PC-3 (cell line): ENCODE results near the gene CCL18. TPM values are rescaled to one million over a fixed set of nuclear protein-coding genes. Genes with fewer than 3 reads are reported as not detected.
"Not testable (repeated sequence)": the region's sequence is repeated elsewhere in the genome, so short reads cannot be mapped to it uniquely, and the experiment has no call there.

Experiments used
- ATAC-seq: fragments of 200-7000 bp; cut with Tn5 transposase; 2 replicates; pipeline ENCODE4 v1.9.1; 2020; ENCODE audit warnings: mild to moderate bottlenecking, moderate library complexity
- BruUV-seq: library from RNA; stranded (reverse); fragments of 400-500 nt; replicated peaks from 2 replicates; lab custom pipeline; 2021; lab: Mats Ljungman, UMichigan
- CTCF ChIA-PET: fragments of 300-600 bp; sonication (Branson Sonifier 250); formaldehyde crosslinking; loops from one replicate; lab custom pipeline; 2022; ENCODE audit warnings: antibody characterized with exemption; lab: Charles Lee
- POLR2A ChIA-PET: fragments of 300-600 bp; sonication (Branson Sonifier 250); formaldehyde crosslinking; loops from one replicate; lab custom pipeline; 2022; ENCODE audit warnings: antibody characterized with exemption; ENCODE audit not compliant: unreplicated experiment; lab: Charles Lee
- DNase-seq: peaks from one replicate; pipeline ENCODE4 v3.0.0-alpha.2; 2015
- H2AFZ ChIP-seq: fragments of 300-600 bp; sonication (generic); 2 replicates; pipeline ENCODE4 v1.6.0; 2016; ENCODE audit warnings: antibody characterized with exemption, low read length
- H3F3A ChIP-seq: fragments of 300-600 bp; sonication (generic); one replicate; pipeline ENCODE4 v1.6.0; 2017; ENCODE audit warnings: antibody characterized with exemption, low read length, control low read depth, mild to moderate bottlenecking; ENCODE audit not compliant: unreplicated experiment
- H3K27ac ChIP-seq: fragments of 300-600 bp; sonication (generic); 2 replicates; pipeline ENCODE4 v1.5.1; 2016; ENCODE audit warnings: mild to moderate bottlenecking, low read length
- H3K27me3 ChIP-seq: fragments of 300-600 bp; sonication (generic); 2 replicates; pipeline ENCODE4 v1.6.1; 2016; ENCODE audit warnings: low read length, mixed read lengths
- H3K36me3 ChIP-seq: fragments of 300-600 bp; sonication (generic); 2 replicates; pipeline ENCODE4 v1.6.1; 2016; ENCODE audit warnings: low read depth, mixed run types, low read length, mixed read lengths
- H3K4me1 ChIP-seq: fragments of 300-600 bp; sonication (generic); 2 replicates; pipeline ENCODE4 v1.5.1; 2016; ENCODE audit warnings: low read length; ENCODE audit not compliant: insufficient read depth
- H3K4me2 ChIP-seq: fragments of 300-600 bp; sonication (generic); 2 replicates; pipeline ENCODE4 v1.6.0; 2016; ENCODE audit warnings: low read length
- H3K4me3 ChIP-seq: fragments of 300-600 bp; sonication (generic); 2 replicates; pipeline ENCODE4 v1.5.1; 2016; ENCODE audit warnings: mild to moderate bottlenecking, low read length, mixed read lengths
- H3K79me2 ChIP-seq: fragments of 300-600 bp; sonication (generic); 2 replicates; pipeline ENCODE4 v1.6.1; 2017; ENCODE audit warnings: low read length, mixed read lengths
- H3K9ac ChIP-seq: fragments of 300-600 bp; sonication (generic); 2 replicates; pipeline ENCODE4 v1.6.0; 2016; ENCODE audit warnings: mild to moderate bottlenecking, low read length
- H3K9me2 ChIP-seq: fragments of 300-600 bp; sonication (generic); replicated peaks from 2 replicates; pipeline ENCODE4 v1.6.1; 2016; ENCODE audit warnings: mixed run types, low read length, mixed read lengths
- H3K9me3 ChIP-seq: fragments of 300-600 bp; sonication (generic); 2 replicates; pipeline ENCODE4 v1.6.1; 2016; ENCODE audit warnings: low read length, mixed read lengths
- H4K20me1 ChIP-seq: fragments of 300-600 bp; sonication (generic); 2 replicates; pipeline ENCODE4 v1.6.1; 2016; ENCODE audit warnings: low read length, mixed read lengths
- CTCF ChIP-seq: fragments of 300-600 bp; sonication (generic); conservative IDR thresholded peaks from 2 replicates; pipeline ENCODE4 v1.5.1; 2017; ENCODE audit warnings: antibody characterized with exemption, low read depth, mild to moderate bottlenecking, low read length
- EZH2 ChIP-seq: fragments of 300-600 bp; sonication (generic); IDR thresholded peaks from one replicate; pipeline ENCODE4 v1.6.1; 2017; ENCODE audit warnings: antibody characterized with exemption, mild to moderate bottlenecking, low read length; ENCODE audit not compliant: unreplicated experiment
- EZH2phosphoT487 ChIP-seq: fragments of 300-600 bp; sonication (generic); IDR thresholded peaks from 2 replicates; pipeline ENCODE4 v1.6.1; 2018; ENCODE audit warnings: mild to moderate bottlenecking, antibody characterized with exemption, low read length, borderline replicate concordance
- intact Hi-C: fragments of 100-400 bp; cut with micrococcal nuclease; formaldehyde crosslinking; loops from 2 replicates; pipeline ENCODE4 v1.9.0; 2023
- total RNA-seq: library from RNA; depleted of rRNA; stranded (reverse); fragments of >200 nt; gene quantifications from 2 replicates; pipeline ENCODE4 v1.2.3, GENCODE V29; 2014

The CCL18 gene
- total RNA-seq, 1 experiment from 2014 or later: not detected

GRCh38 chr17:36094232-36094631 lies 30.2 kb downstream of the CCL18 start:
- intact Hi-C loops: no loop called here
- no peaks in the 10 kb centered on the region for H4K20me1 ChIP-seq
- ChIA-PET CTCF (no interaction called here), POLR2A (no interaction called here)
- H2AFZ ChIP-seq: no peak overlapping the region
- no peak overlapping the region for H3K9ac ChIP-seq
- DNase-seq: no peak
- no peak overlapping the region for H3K4me2 ChIP-seq
- no peaks in the 10 kb centered on the region for H3K4me1 ChIP-seq
- TF ChIP-seq CTCF: no peak
- TF ChIP-seq EZH2: no peak
- no peak for TF ChIP-seq EZH2phosphoT487
- no TSS peak for BruUV-seq
- H3K36me3 ChIP-seq: no peaks in the 10 kb centered on the region
- no peak for ATAC-seq
- no peaks in the 10 kb centered on the region for H3F3A ChIP-seq
- H3K9me2 ChIP-seq: no peaks in the 10 kb centered on the region
- no peaks in the 10 kb centered on the region for H3K79me2 ChIP-seq
- H3K4me3 ChIP-seq: no peak overlapping the region
- H3K27ac ChIP-seq: no peak overlapping the region
- no peaks in the 10 kb centered on the region for H3K9me3 ChIP-seq
- H3K27me3 ChIP-seq: peaks cover 9% of the 10 kb centered on the region; the same call in 1 of the 2 replicates

GRCh38 chr17:36094746-36095145 lies 30.7 kb downstream of the CCL18 start:
- Histone ChIP-seq H2AFZ (no peak overlapping the region), H3K9me3 (no peaks in the 10 kb centered on the region), H4K20me1 (no peaks in the 10 kb centered on the region), H3K4me3 (no peak overlapping the region), H3K9me2 (no peaks in the 10 kb centered on the region), H3K27ac (no peak overlapping the region), H3K4me2 (no peak overlapping the region), H3K36me3 (no peaks in the 10 kb centered on the region), H3K4me1 (no peaks in the 10 kb centered on the region), H3F3A (no peaks in the 10 kb centered on the region), H3K79me2 (no peaks in the 10 kb centered on the region), H3K27me3 (0 out of 2 replicates have a peak, but pooled peaks cover 3% of the 10 kb centered on the region), H3K9ac (no peak overlapping the region)
- ChIA-PET CTCF (no interaction called here), POLR2A (no interaction called here)
- intact Hi-C loops: no loop called here
- no TSS peak for BruUV-seq
- TF ChIP-seq EZH2phosphoT487 (no peak), CTCF (no peak), EZH2 (no peak)
- ATAC-seq (no peak), DNase-seq (no peak)

- H2AFZ ChIP-seq: no peak overlapping the region
- no peaks in the 10 kb centered on the region for H3F3A ChIP-seq
- no peaks in the 10 kb centered on the region for H3K9me3 ChIP-seq
- no peak for TF ChIP-seq EZH2phosphoT487
- TF ChIP-seq CTCF: no peak
- no peak for TF ChIP-seq EZH2
- no peaks in the 10 kb centered on the region for H3K27me3 ChIP-seq
- ChIA-PET POLR2A (no interaction called here), CTCF (no interaction called here)
- no TSS peak for BruUV-seq
- H3K4me3 ChIP-seq: no peak overlapping the region
- no peak for ATAC-seq
- no peaks in the 10 kb centered on the region for H3K79me2 ChIP-seq
- no peak for DNase-seq
- H3K9ac ChIP-seq: no peak overlapping the region
- intact Hi-C loops: no loop called here
- no peaks in the 10 kb centered on the region for H3K36me3 ChIP-seq
- H3K4me2 ChIP-seq: no peak overlapping the region
- no peaks in the 10 kb centered on the region for H4K20me1 ChIP-seq
- no peaks in the 10 kb centered on the region for H3K9me2 ChIP-seq
- no peak overlapping the region for H3K27ac ChIP-seq
- H3K4me1 ChIP-seq: no peaks in the 10 kb centered on the region
Measured at GRCh38 chr17:36095992-36096391, 31.9 kb downstream of the CCL18 start.

GRCh38 chr17:36099004-36099403 lies 34.9 kb downstream of the CCL18 start:
- ATAC-seq, H3K27ac ChIP-seq, BruUV-seq, H4K20me1 ChIP-seq, H3K79me2 ChIP-seq, H3K9me3 ChIP-seq, H3K9ac ChIP-seq, H2AFZ ChIP-seq, intact Hi-C loops, POLR2A ChIA-PET, H3K9me2 ChIP-seq, H3K27me3 ChIP-seq, H3K36me3 ChIP-seq, H3F3A ChIP-seq, H3K4me3 ChIP-seq, DNase-seq, H3K4me1 ChIP-seq, CTCF ChIA-PET, H3K4me2 ChIP-seq: not testable (repeated sequence)
